ENCODE measurements around the gene JAKMIP2.

DNA sequence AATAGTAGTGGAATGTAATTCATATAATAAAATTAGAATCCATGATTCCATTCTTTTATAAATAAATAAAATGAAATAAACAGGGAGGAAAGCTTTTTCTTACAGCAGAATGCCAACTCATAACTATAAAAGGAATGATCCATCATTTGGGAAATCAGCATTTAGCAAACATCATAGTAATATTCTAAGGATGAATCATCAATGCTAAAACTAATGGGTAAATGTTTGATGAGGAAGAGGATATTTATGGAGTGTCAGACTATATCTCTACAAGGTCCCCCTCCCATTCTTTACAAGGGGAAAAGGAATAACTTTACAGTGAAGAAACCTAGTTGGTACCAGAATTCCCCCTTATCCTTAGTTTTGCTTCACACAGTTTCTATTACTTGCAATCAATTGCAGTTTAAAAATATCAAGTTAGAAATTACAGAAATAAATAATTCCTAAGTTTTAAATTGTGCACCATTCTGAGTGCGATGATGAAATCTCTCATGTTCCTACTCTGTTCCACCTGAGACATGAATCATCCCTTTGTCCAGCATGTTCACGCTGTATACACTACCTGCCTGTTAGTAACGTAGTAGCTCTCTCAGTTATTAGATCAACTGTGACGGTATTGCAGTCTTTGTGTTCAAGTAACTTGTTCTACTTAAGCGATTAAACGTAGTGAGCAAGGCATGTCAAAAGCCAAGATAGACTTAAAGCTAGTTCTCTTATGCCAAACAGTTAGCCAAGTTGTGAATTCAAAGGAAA, 14.2 kb upstream of the JAKMIP2 start:
- TF ChIP-seq, protein P1, sequence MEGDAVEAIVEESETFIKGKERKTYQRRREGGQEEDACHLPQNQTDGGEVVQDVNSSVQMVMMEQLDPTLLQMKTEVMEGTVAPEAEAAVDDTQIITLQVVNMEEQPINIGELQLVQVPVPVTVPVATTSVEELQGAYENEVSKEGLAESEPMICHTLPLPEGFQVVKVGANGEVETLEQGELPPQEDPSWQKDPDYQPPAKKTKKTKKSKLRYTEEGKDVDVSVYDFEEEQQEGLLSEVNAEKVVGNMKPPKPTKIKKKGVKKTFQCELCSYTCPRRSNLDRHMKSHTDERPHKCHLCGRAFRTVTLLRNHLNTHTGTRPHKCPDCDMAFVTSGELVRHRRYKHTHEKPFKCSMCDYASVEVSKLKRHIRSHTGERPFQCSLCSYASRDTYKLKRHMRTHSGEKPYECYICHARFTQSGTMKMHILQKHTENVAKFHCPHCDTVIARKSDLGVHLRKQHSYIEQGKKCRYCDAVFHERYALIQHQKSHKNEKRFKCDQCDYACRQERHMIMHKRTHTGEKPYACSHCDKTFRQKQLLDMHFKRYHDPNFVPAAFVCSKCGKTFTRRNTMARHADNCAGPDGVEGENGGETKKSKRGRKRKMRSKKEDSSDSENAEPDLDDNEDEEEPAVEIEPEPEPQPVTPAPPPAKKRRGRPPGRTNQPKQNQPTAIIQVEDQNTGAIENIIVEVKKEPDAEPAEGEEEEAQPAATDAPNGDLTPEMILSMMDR (IDR thresholded peaks at IDR 0.05), result no peak
- TF ChIP-seq POLR2A (IDR thresholded peaks at IDR 0.05), result no peak

Measured in Peyer's patch (tissue), 4 donors.